ENCODE measurements around the gene GSTT2B.
"Not testable (repeated sequence)": the region's sequence is repeated elsewhere in the genome, so short reads cannot be mapped to it uniquely, and the experiment has no call there.

DNA sequence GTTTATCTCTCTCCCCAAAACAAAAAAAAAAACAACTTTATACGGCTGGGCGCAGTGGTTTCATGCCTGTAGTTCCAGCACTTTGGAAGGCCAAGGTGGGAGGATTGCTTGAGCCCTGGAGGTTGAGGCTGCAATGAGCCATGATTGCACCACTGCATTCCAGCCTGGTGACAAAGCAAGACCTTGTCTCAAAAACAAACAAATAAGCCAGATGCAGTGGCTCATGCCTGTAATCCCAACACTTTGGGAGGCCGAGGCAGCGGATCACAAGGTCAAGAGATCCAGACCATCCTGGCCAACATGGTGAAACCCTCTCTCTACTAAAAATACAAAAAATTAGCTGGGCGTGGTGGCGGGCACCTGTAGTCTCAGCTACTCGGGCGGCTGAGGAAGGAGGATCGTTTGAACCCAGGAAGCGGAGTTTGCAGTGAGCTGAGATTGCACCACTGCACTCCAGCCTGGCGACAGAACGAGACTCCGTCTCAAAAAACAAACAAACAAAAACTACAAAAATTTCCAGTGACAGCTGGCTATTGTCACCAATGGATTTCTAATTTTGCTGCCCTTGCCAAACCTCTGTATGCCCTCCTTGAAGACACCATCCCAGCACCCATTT is 39.3 kb downstream of the GSTT2B start:
- not testable (repeated sequence) for TF ChIP-seq TAF1 (IDR thresholded peaks at IDR 0.05; ENCODE audit: low read depth); RAD21 (IDR thresholded peaks at IDR 0.05; ENCODE audit: low read depth); TCF12 (IDR thresholded peaks at IDR 0.05; ENCODE audit: low read depth); EP300 (IDR thresholded peaks at IDR 0.05; ENCODE audit: borderline replicate concordance); CREB1 (IDR thresholded peaks at IDR 0.05; ENCODE audit: low read depth); FOXM1 (IDR thresholded peaks at IDR 0.05; ENCODE audit: borderline replicate concordance, low read depth); YY1 (IDR thresholded peaks at IDR 0.05; ENCODE audit: low read depth)
- TF ChIP-seq, protein P1, sequence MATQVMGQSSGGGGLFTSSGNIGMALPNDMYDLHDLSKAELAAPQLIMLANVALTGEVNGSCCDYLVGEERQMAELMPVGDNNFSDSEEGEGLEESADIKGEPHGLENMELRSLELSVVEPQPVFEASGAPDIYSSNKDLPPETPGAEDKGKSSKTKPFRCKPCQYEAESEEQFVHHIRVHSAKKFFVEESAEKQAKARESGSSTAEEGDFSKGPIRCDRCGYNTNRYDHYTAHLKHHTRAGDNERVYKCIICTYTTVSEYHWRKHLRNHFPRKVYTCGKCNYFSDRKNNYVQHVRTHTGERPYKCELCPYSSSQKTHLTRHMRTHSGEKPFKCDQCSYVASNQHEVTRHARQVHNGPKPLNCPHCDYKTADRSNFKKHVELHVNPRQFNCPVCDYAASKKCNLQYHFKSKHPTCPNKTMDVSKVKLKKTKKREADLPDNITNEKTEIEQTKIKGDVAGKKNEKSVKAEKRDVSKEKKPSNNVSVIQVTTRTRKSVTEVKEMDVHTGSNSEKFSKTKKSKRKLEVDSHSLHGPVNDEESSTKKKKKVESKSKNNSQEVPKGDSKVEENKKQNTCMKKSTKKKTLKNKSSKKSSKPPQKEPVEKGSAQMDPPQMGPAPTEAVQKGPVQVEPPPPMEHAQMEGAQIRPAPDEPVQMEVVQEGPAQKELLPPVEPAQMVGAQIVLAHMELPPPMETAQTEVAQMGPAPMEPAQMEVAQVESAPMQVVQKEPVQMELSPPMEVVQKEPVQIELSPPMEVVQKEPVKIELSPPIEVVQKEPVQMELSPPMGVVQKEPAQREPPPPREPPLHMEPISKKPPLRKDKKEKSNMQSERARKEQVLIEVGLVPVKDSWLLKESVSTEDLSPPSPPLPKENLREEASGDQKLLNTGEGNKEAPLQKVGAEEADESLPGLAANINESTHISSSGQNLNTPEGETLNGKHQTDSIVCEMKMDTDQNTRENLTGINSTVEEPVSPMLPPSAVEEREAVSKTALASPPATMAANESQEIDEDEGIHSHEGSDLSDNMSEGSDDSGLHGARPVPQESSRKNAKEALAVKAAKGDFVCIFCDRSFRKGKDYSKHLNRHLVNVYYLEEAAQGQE (IDR thresholded peaks at IDR 0.05; ENCODE audit: low read depth): not testable (repeated sequence)
- peak; percentile 50 for TF ChIP-seq TEAD4 (IDR thresholded peaks at IDR 0.05)
- TF ChIP-seq, protein P2, sequence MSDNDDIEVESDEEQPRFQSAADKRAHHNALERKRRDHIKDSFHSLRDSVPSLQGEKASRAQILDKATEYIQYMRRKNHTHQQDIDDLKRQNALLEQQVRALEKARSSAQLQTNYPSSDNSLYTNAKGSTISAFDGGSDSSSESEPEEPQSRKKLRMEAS (IDR thresholded peaks at IDR 0.05): not testable (repeated sequence)
